Body of pancreas (tissue), 4 donors: ENCODE measurements around the gene PRKG1.

ENCODE experiments used
- POLR2A ChIP-seq, 3 donors: fragments of 450-650 bp; IDR thresholded peaks; one replicate each; pipeline ENCODE4 v1.6.1; 2016; ENCODE audit warnings: antibody characterized with exemption in 3 of 3, mild to moderate bottlenecking in 2 of 3
- TF ChIP-seq, protein P1 (sequence below), 7 experiments: fragments of 450-650 bp in 4 of 7; fragments of 200-600 bp in 3 of 7; sonication (generic) in 3 of 7; IDR thresholded peaks; one replicate each; pipeline ENCODE4 v1.5.1; 2016 to 2019; ENCODE audit warnings: antibody characterized with exemption in 7 of 7

DNA sequence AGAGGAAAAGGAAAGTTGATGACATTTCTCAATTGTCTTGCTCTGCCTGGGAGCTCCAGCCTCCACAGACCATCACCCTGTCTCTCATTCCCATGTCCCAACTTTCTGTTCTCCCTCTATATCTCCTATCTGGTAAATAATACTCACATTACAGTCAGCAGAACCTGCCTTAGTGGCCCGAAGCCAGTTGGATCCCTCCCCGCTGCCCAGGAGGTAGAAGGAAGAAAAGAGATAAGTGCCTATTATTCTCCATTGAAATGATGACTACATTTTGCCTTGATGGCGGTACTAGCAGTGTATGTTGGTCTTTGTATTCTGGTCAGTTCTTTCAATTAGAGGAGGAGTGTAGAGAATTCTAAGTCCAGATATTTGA lies 533.2 kb downstream of the PRKG1 start:
- TF ChIP-seq, protein P1, sequence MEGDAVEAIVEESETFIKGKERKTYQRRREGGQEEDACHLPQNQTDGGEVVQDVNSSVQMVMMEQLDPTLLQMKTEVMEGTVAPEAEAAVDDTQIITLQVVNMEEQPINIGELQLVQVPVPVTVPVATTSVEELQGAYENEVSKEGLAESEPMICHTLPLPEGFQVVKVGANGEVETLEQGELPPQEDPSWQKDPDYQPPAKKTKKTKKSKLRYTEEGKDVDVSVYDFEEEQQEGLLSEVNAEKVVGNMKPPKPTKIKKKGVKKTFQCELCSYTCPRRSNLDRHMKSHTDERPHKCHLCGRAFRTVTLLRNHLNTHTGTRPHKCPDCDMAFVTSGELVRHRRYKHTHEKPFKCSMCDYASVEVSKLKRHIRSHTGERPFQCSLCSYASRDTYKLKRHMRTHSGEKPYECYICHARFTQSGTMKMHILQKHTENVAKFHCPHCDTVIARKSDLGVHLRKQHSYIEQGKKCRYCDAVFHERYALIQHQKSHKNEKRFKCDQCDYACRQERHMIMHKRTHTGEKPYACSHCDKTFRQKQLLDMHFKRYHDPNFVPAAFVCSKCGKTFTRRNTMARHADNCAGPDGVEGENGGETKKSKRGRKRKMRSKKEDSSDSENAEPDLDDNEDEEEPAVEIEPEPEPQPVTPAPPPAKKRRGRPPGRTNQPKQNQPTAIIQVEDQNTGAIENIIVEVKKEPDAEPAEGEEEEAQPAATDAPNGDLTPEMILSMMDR (IDR thresholded peaks at IDR 0.05) = no peak
- TF ChIP-seq POLR2A (IDR thresholded peaks at IDR 0.05) = no peak
